Heart left ventricle (tissue), 16 donors: ENCODE measurements around the gene CAV3. TPM values are rescaled to one million over a fixed set of nuclear protein-coding genes. Genes with fewer than 3 reads are reported as not detected.

ENCODE experiments used
- ATAC-seq, 4 donors: fragments of 200-7000 bp; cut with Tn5 transposase; one replicate each; pipeline ENCODE4 v1.9.1; 2020 to 2022; ENCODE audit warnings: moderate library complexity in 4 of 4, mild to moderate bottlenecking in 3 of 4, moderate number of reproducible peaks in 1 of 4
- DNase-seq, 5 donors: peaks; one replicate each; pipeline ENCODE4 v3.0.0-alpha.2; 2020
- H3K27ac ChIP-seq, 12 donors: fragments of 200-600 bp; sonication (generic) in 4 of 12; one replicate each; pipeline versions ENCODE4 v1.5.0 to v1.8.0; 2016 to 2022; ENCODE audit warnings: mild to moderate bottlenecking in 2 of 12
- H3K27me3 ChIP-seq, 9 donors: fragments of 200-600 bp; sonication (generic) in 2 of 9; one replicate each; pipeline versions ENCODE4 v1.5.1 to v1.8.0; 2016 to 2022; ENCODE audit warnings: mild to moderate bottlenecking in 3 of 9
- H3K36me3 ChIP-seq, 9 donors: fragments of 200-600 bp; sonication (generic) in 2 of 9; one replicate each; pipeline versions ENCODE4 v1.5.0 to v1.8.0; 2018 to 2022; ENCODE audit warnings: mild to moderate bottlenecking in 2 of 9
- H3K4me1 ChIP-seq, 12 donors: fragments of 200-600 bp; sonication (generic) in 4 of 12; one replicate each; pipeline versions ENCODE4 v1.5.0 to v1.8.0; 2016 to 2022; ENCODE audit warnings: mild to moderate bottlenecking in 3 of 12
- H3K4me3 ChIP-seq, 12 donors: fragments of 200-600 bp; sonication (generic) in 4 of 12; one replicate each; pipeline versions ENCODE4 v1.5.0 to v1.8.0; 2017 to 2022; ENCODE audit warnings: mild to moderate bottlenecking in 9 of 12, moderate library complexity in 4 of 12
- H3K9me3 ChIP-seq, 12 donors: fragments of 200-600 bp; sonication (generic) in 4 of 12; one replicate each; pipeline versions ENCODE4 v1.5.0 to v1.8.0; 2016 to 2022; ENCODE audit warnings: mild to moderate bottlenecking in 1 of 12
- CTCF ChIP-seq, 12 donors: fragments of 200-600 bp; sonication (generic) in 4 of 12; IDR thresholded peaks; one replicate each; pipeline versions ENCODE4 v1.5.0 to v1.8.0; 2018 to 2022; ENCODE audit warnings: antibody characterized with exemption in 12 of 12, mild to moderate bottlenecking in 5 of 12
- POLR2A ChIP-seq, 2 donors: fragments of 450-650 bp; IDR thresholded peaks; one replicate each; pipeline ENCODE4 v1.6.1; 2017; ENCODE audit warnings: antibody characterized with exemption in 2 of 2, mild to moderate bottlenecking in 2 of 2, moderate library complexity in 2 of 2
- WGBS, 4 donors: extraction: QIAGEN DNeasy Blood & Tissue Kit in 2 of 4; methylation state at CpG; one replicate each; pipeline versions ENCODE4 v1.1.5 to v1.1.7; 2013 to 2018; 5-methylcytosine and 5-hydroxymethylcytosine counted together
- intact Hi-C, 10 donors: fragments of 100-400 bp; cut with DNase I; formaldehyde crosslinking; loops; one replicate each; pipeline versions ENCODE4 v1.11.1 to v1.14.2; 2022
- polyA plus RNA-seq, 2 donors: library from polyadenylated mRNA; stranded (reverse); fragments of 200-250 nt; gene quantifications; one replicate each; pipeline ENCODE4 v1.2.3, GENCODE V29; 2013
- total RNA-seq, 9 donors: library from RNA; depleted of rRNA in 2 of 9; stranded (reverse); fragments of >200 nt in 2 of 9; fragmentation: NEBNext Ultra II Directional in 3 of 9; extraction: Animal tissue kit (Norgen Biotek cat#: 25700) in 3 of 9; gene quantifications; one replicate each; pipeline versions ENCODE4 v1.1.0 to v1.2.4, GENCODE V29; 2016 to 2023
- donor health status: ischemic (EF 13 %, LVEDD 7.1; RV severe dilation, severe dysfunction).
- donor health status: healthy with polysubstance abuse.
- donor health status: DM: no; HTN: yes; CAD: no.
- donor health status: DM: no; HTN: no; CAD: no.
- donor health status: ischemic (EF 25% LVEDD 6.9; RV normal size, moderate dysfunction).
- donor health status: ischemic (EF 25% LVEDD 5.7; RV mildly dilated, moderate dysfunction).
- donor health status: healthy.
- donor health status: DM: yes; HTN: yes; CAD: no.
- donor health status: ischemic (EF 35%, LVEDD 5.7; RV mildly dilated, moderate dysfunction).
- donor health status: nonischemic (EF 11% LVEDD 7.7; RV severe dilation, severe dysfunction).
- donor health status: DM: yes; HTN: yes; CAD: no.
- donor health status: PGD.
- donor health status: ischemic (EF 29% LVEDD 5.4; RV normal size, mild dysfunction).
- donor health status: nonischemic (EF 23%, LVEDD 6.1; RV moderate dilation, normal function).

The CAV3 gene
- total and polyA plus RNA-seq, 11 donors, result 17.4 to 37.8 (median 28.3) TPM

- Histone ChIP-seq H3K36me3 (no peaks in the 10 kb centered on the region), H3K9me3 (peaks cover 0 to 24% (median 7%) of the 10 kb centered on the region in 12 donors), H3K4me1 (no peaks in the 10 kb centered on the region), H3K27ac (no peak overlapping the region), H3K4me3 (no peak overlapping the region), H3K27me3 (no peaks in the 10 kb centered on the region)
- DNase-seq (no peak), ATAC-seq (no peak)
- whole genome bisulfite sequencing, 4 donors, result 77 to 95% (median 94%) methylated on average over 3 of the region's 3 CpGs
- intact Hi-C loops, result no loop called here
- TF ChIP-seq POLR2A (IDR thresholded peaks at IDR 0.05) (no peak), CTCF (IDR thresholded peaks at IDR 0.05) (no peak)
Measured at GRCh38 chr3:8784676-8785435, 51.3 kb downstream of the CAV3 start.

- Histone ChIP-seq H3K36me3 (no peaks in the 10 kb centered on the region), H3K4me3 (no peak overlapping the region), H3K9me3 (peaks cover 0 to 34% (median 9%) of the 10 kb centered on the region in 12 donors), H3K27ac (no peak overlapping the region), H3K4me1 (no peaks in the 10 kb centered on the region), H3K27me3 (no peaks in the 10 kb centered on the region)
- WGBS, 4 donors, result 85 to 93% (median 88%) methylated on average over 2 of the region's 2 CpGs
- ATAC-seq (no peak), DNase-seq (no peak)
- intact Hi-C loops, result no loop called here
- no peak for TF ChIP-seq CTCF (IDR thresholded peaks at IDR 0.05)
- no peak for TF ChIP-seq POLR2A (IDR thresholded peaks at IDR 0.05)
Measured at GRCh38 chr3:8790529-8790928, 56.9 kb downstream of the CAV3 start.

GRCh38 chr3:8793242-8793641 lies 59.6 kb downstream of the CAV3 start:
- intact Hi-C loops, result no loop called here
- no peak for ATAC-seq
- 86 to 91% (median 89%) methylated on average over 7 of the region's 7 CpGs for WGBS, 4 donors

GRCh38 chr3:8794247-8794646 lies 60.6 kb downstream of the CAV3 start:
- no peaks in the 10 kb centered on the region for H3K27me3 ChIP-seq
- ATAC-seq (no peak), DNase-seq (no peak)
- no peaks in the 10 kb centered on the region for H3K36me3 ChIP-seq
- no peak overlapping the region for H3K4me3 ChIP-seq
- no peak overlapping the region for H3K27ac ChIP-seq
- WGBS, 4 donors, result 80 to 86% (median 82%) methylated on average over 3 of the region's 3 CpGs
- no peaks in the 10 kb centered on the region for H3K4me1 ChIP-seq
- peaks cover 0 to 16% (median 3%) of the 10 kb centered on the region in 12 donors for H3K9me3 ChIP-seq
- intact Hi-C loops, result no loop called here
- TF ChIP-seq CTCF (IDR thresholded peaks at IDR 0.05) (no peak), POLR2A (IDR thresholded peaks at IDR 0.05) (no peak)

More at GRCh38 chr3:8793242-8793641, 59.6 kb downstream of the CAV3 start:
- no peak for DNase-seq
- H3K4me3 ChIP-seq, result no peak overlapping the region
- no peaks in the 10 kb centered on the region for H3K4me1 ChIP-seq
- H3K27me3 ChIP-seq, result no peaks in the 10 kb centered on the region
- no peak overlapping the region for H3K27ac ChIP-seq
- TF ChIP-seq CTCF (IDR thresholded peaks at IDR 0.05) (no peak), POLR2A (IDR thresholded peaks at IDR 0.05) (no peak)
- peaks cover 0 to 26% (median 4%) of the 10 kb centered on the region in 12 donors for H3K9me3 ChIP-seq
- no peaks in the 10 kb centered on the region for H3K36me3 ChIP-seq

Other genes with a start within 250 kb of the CAV3 start
- 100 to 1,000 TPM in 1 of 9 donors, 10 to 100 TPM in 8; 36.8 to 382 (median 54.6) TPM for gene LMCD1, start 232.0 kb upstream of the CAV3 start, total RNA-seq
- 100 to 1,000 TPM in 1 of 2 donors, 10 to 100 TPM in 1; 34.9 to 661 TPM for gene LMCD1, start 232.0 kb upstream of the CAV3 start, polyA plus RNA-seq
- gene SSUH2, start 89.0 kb upstream of the CAV3 start, total RNA-seq, result 1 to 10 TPM in 5 of 9 donors, under 1 TPM in 3, not detected in 1; 0.68 to 5.3 (median 1.3) TPM
- gene SSUH2, start 89.0 kb upstream of the CAV3 start, polyA plus RNA-seq, result 1 to 10 TPM in 1 of 2 donors, under 1 TPM in 1; 0.33 to 2.9 TPM
- gene OXTR, start 35.8 kb downstream of the CAV3 start, total RNA-seq, result under 1 TPM in 6 of 9 donors, not detected in 3; 0.12 to 0.54 (median 0.27) TPM
- gene OXTR, start 35.8 kb downstream of the CAV3 start, polyA plus RNA-seq, result under 1 TPM; 0.11 to 0.22 TPM
- gene RAD18, start 229.7 kb downstream of the CAV3 start, total RNA-seq, result 1 to 10 TPM; 1.4 to 6.1 (median 2.9) TPM
- 1 to 10 TPM in 1 of 2 donors, under 1 TPM in 1; 0.76 to 2.2 TPM for gene RAD18, start 229.7 kb downstream of the CAV3 start, polyA plus RNA-seq